GM12801 (cell line): ENCODE data around the gene RNF157.

Experiments used
- CTCF ChIP-seq: IDR thresholded peaks from one replicate; pipeline ENCODE4 v1.5.1; 2011; ENCODE audit warnings: control low read depth; ENCODE audit not compliant: insufficient read length; ENCODE audit errors: extremely low read depth

Gene RNF157

GRCh38 chr17:76261421-76262215 is 21.3 kb upstream of the RNF157 start:
- TF ChIP-seq CTCF: no peak

GRCh38 chr17:76260669-76261068 is 20.4 kb upstream of the RNF157 start:
- no peak for TF ChIP-seq CTCF

- TF ChIP-seq CTCF: no peak
Measured at GRCh38 chr17:76260220-76260619, 19.9 kb upstream of the RNF157 start.

- no peak for TF ChIP-seq CTCF
Measured at GRCh38 chr17:76255801-76256429, 15.6 kb upstream of the RNF157 start.

- TF ChIP-seq CTCF: no peak
Measured at GRCh38 chr17:76254275-76254674, 14.0 kb upstream of the RNF157 start.

- no peak for TF ChIP-seq CTCF
Measured at GRCh38 chr17:76253841-76254240, 13.5 kb upstream of the RNF157 start.

GRCh38 chr17:76252040-76252954 is 12.0 kb upstream of the RNF157 start:
- TF ChIP-seq CTCF: no peak
